Measurements from ENCODE around the gene MAP4K3. TPM values are rescaled to one million over a fixed set of nuclear protein-coding genes. Genes with fewer than 3 reads are reported as not detected.

The MAP4K3 gene
- polyA plus RNA-seq, 1 experiment, result 43.5 TPM

GRCh38 chr2:39338502-39338901, 98.6 kb downstream of the MAP4K3 start:
- no peaks in the 10 kb centered on the region for H3K9me3 ChIP-seq (ENCODE audit: control insufficient read depth, insufficient read depth, low read length)
- no peaks in the 10 kb centered on the region for H3K27me3 ChIP-seq (ENCODE audit: control insufficient read depth, insufficient read depth, low read length)
- H3K27ac ChIP-seq (ENCODE audit: low read depth, low read length), result no peak overlapping the region
- ChIA-PET POLR2A (no interaction called here), CTCF (no interaction called here)
- no peak overlapping the region for H3K4me3 ChIP-seq (ENCODE audit: low read depth, low read length)
- TF ChIP-seq CTCF (IDR thresholded peaks at IDR 0.05; ENCODE audit: low read depth, low read length), result no peak
- no peak for DNase-seq (ENCODE audit: low read depth, low spot score)

GRCh38 chr2:39335930-39336329, 101.2 kb downstream of the MAP4K3 start:
- ChIA-PET POLR2A (interaction anchor here (0.6 kb wide), 1 partner anchor 153 kb away, joined by 6 read pairs; no protein-coding TSS in a partner anchor), CTCF (no interaction called here)
- no peaks in the 10 kb centered on the region for H3K9me3 ChIP-seq (ENCODE audit: control insufficient read depth, insufficient read depth, low read length)
- DNase-seq (ENCODE audit: low read depth, low spot score), result no peak
- no peak overlapping the region for H3K4me3 ChIP-seq (ENCODE audit: low read depth, low read length)
- H3K27ac ChIP-seq (ENCODE audit: low read depth, low read length), result no peak overlapping the region
- no peak for TF ChIP-seq CTCF (IDR thresholded peaks at IDR 0.05; ENCODE audit: low read depth, low read length)
- H3K27me3 ChIP-seq (ENCODE audit: control insufficient read depth, insufficient read depth, low read length), result no peaks in the 10 kb centered on the region

GRCh38 chr2:39334978-39335377, 102.1 kb downstream of the MAP4K3 start:
- TF ChIP-seq CTCF (IDR thresholded peaks at IDR 0.05; ENCODE audit: low read depth, low read length), result no peak
- DNase-seq (ENCODE audit: low read depth, low spot score), result no peak
- Histone ChIP-seq H3K9me3 (ENCODE audit: control insufficient read depth, insufficient read depth, low read length) (no peaks in the 10 kb centered on the region), H3K4me3 (ENCODE audit: low read depth, low read length) (no peak overlapping the region), H3K27ac (ENCODE audit: low read depth, low read length) (no peak overlapping the region), H3K27me3 (ENCODE audit: control insufficient read depth, insufficient read depth, low read length) (no peaks in the 10 kb centered on the region)
- ChIA-PET POLR2A (no interaction called here), CTCF (interaction anchor here (0.9 to 1.6 kb wide), 2 partner anchors 45 to 362 kb away, joined by 4 read pairs; no protein-coding TSS in a partner anchor)

GRCh38 chr2:39334529-39334928, 102.6 kb downstream of the MAP4K3 start:
- Histone ChIP-seq H3K9me3 (ENCODE audit: control insufficient read depth, insufficient read depth, low read length) (no peaks in the 10 kb centered on the region), H3K27ac (ENCODE audit: low read depth, low read length) (no peak overlapping the region), H3K4me3 (ENCODE audit: low read depth, low read length) (no peak overlapping the region), H3K27me3 (ENCODE audit: control insufficient read depth, insufficient read depth, low read length) (no peaks in the 10 kb centered on the region)
- DNase-seq (ENCODE audit: low read depth, low spot score), result no peak
- no peak for TF ChIP-seq CTCF (IDR thresholded peaks at IDR 0.05; ENCODE audit: low read depth, low read length)
- ChIA-PET CTCF (interaction anchor here (0.9 to 1.6 kb wide), 2 partner anchors 45 to 362 kb away, joined by 4 read pairs; no protein-coding TSS in a partner anchor), POLR2A (no interaction called here)

GRCh38 chr2:39326644-39327043, 110.4 kb downstream of the MAP4K3 start:
- CTCF ChIA-PET, result no interaction called here
- TF ChIP-seq CTCF (IDR thresholded peaks at IDR 0.05; ENCODE audit: low read depth, low read length), result no peak

More at GRCh38 chr2:39326644-39327043, 110.4 kb downstream of the MAP4K3 start:
- POLR2A ChIA-PET, result interaction anchor here (0.6 kb wide), 1 partner anchor 177 kb away, joined by 4 read pairs; no protein-coding TSS in a partner anchor
- Histone ChIP-seq H3K27ac (ENCODE audit: low read depth, low read length) (no peak overlapping the region), H3K27me3 (ENCODE audit: control insufficient read depth, insufficient read depth, low read length) (no peaks in the 10 kb centered on the region), H3K4me3 (ENCODE audit: low read depth, low read length) (no peak overlapping the region), H3K9me3 (ENCODE audit: control insufficient read depth, insufficient read depth, low read length) (no peaks in the 10 kb centered on the region)
- no peak for DNase-seq (ENCODE audit: low read depth, low spot score)

Data from AG04450 (cell line).